ENCODE measurements around the gene PLEKHN1.
"Not testable (repeated sequence)": the region's sequence is repeated elsewhere in the genome, so short reads cannot be mapped to it uniquely, and the experiment has no call there.

Gene PLEKHN1

GRCh38 chr1:985126-985525 is 18.8 kb downstream of the PLEKHN1 start:
- no peaks in the 10 kb centered on the region for H3K9me3 ChIP-seq (ENCODE audit: control insufficient read depth in 2 of 2, low read length in 2 of 2)
- no peak overlapping the region for H3K4me3 ChIP-seq (ENCODE audit: low read length in 2 of 2)
- H3K36me3 ChIP-seq (ENCODE audit: control insufficient read depth in 2 of 2, insufficient read depth in 2 of 2, low read length in 2 of 2): no peaks in the 10 kb centered on the region
- peaks cover 2 to 7% of the 10 kb centered on the region in 2 donors for H3K27me3 ChIP-seq (ENCODE audit: control insufficient read depth in 1 of 2, insufficient read depth in 2 of 2, low read length in 2 of 2)
- H3K27ac ChIP-seq (ENCODE audit: low read length): no peak overlapping the region
- H3K4me1 ChIP-seq (ENCODE audit: control insufficient read depth, insufficient read depth, low read length): no peaks in the 10 kb centered on the region
- no peak overlapping the region for H3K9ac ChIP-seq (ENCODE audit: low read length in 2 of 2)

GRCh38 chr1:988061-988460 is 21.8 kb downstream of the PLEKHN1 start:
- H3K27ac ChIP-seq (ENCODE audit: low read length); H3K4me1 ChIP-seq (ENCODE audit: control insufficient read depth, insufficient read depth, low read length); H3K27me3 ChIP-seq (ENCODE audit: control insufficient read depth in 1 of 2, insufficient read depth in 2 of 2, low read length in 2 of 2); H3K4me3 ChIP-seq (ENCODE audit: low read length in 2 of 2); H3K9me3 ChIP-seq (ENCODE audit: control insufficient read depth in 2 of 2, low read length in 2 of 2); H3K36me3 ChIP-seq (ENCODE audit: control insufficient read depth in 2 of 2, insufficient read depth in 2 of 2, low read length in 2 of 2); H3K9ac ChIP-seq (ENCODE audit: low read length in 2 of 2): not testable (repeated sequence)

GRCh38 chr1:991275-991674 is 25.0 kb downstream of the PLEKHN1 start:
- not testable (repeated sequence) for H3K9me3 ChIP-seq (ENCODE audit: control insufficient read depth in 2 of 2, low read length in 2 of 2); H3K27ac ChIP-seq (ENCODE audit: low read length); H3K9ac ChIP-seq (ENCODE audit: low read length in 2 of 2); H3K4me3 ChIP-seq (ENCODE audit: low read length in 2 of 2); H3K27me3 ChIP-seq (ENCODE audit: control insufficient read depth in 1 of 2, insufficient read depth in 2 of 2, low read length in 2 of 2); H3K36me3 ChIP-seq (ENCODE audit: control insufficient read depth in 2 of 2, insufficient read depth in 2 of 2, low read length in 2 of 2); H3K4me1 ChIP-seq (ENCODE audit: control insufficient read depth, insufficient read depth, low read length)

- Histone ChIP-seq H3K9me3 (ENCODE audit: control insufficient read depth in 2 of 2, low read length in 2 of 2) (peaks cover 0 to 5% of the 10 kb centered on the region in 2 donors), H3K36me3 (ENCODE audit: control insufficient read depth in 2 of 2, insufficient read depth in 2 of 2, low read length in 2 of 2) (no peaks in the 10 kb centered on the region), H3K4me1 (ENCODE audit: control insufficient read depth, insufficient read depth, low read length) (no peaks in the 10 kb centered on the region), H3K9ac (ENCODE audit: low read length in 2 of 2) (no peak overlapping the region), H3K27ac (ENCODE audit: low read length) (no peak overlapping the region), H3K4me3 (ENCODE audit: low read length in 2 of 2) (no peak overlapping the region), H3K27me3 (ENCODE audit: control insufficient read depth in 1 of 2, insufficient read depth in 2 of 2, low read length in 2 of 2) (no peaks in the 10 kb centered on the region)
Measured at GRCh38 chr1:991895-992294, 25.6 kb downstream of the PLEKHN1 start.

- H3K4me3 ChIP-seq (ENCODE audit: low read length in 2 of 2): no peak overlapping the region
- no peak overlapping the region for H3K9ac ChIP-seq (ENCODE audit: low read length in 2 of 2)
- H3K27ac ChIP-seq (ENCODE audit: low read length): no peak overlapping the region
- H3K36me3 ChIP-seq (ENCODE audit: control insufficient read depth in 2 of 2, insufficient read depth in 2 of 2, low read length in 2 of 2): no peaks in the 10 kb centered on the region
- no peaks in the 10 kb centered on the region for H3K27me3 ChIP-seq (ENCODE audit: control insufficient read depth in 1 of 2, insufficient read depth in 2 of 2, low read length in 2 of 2)
- peaks cover 0 to 5% of the 10 kb centered on the region in 2 donors for H3K9me3 ChIP-seq (ENCODE audit: control insufficient read depth in 2 of 2, low read length in 2 of 2)
- peaks cover 3% of the 10 kb centered on the region for H3K4me1 ChIP-seq (ENCODE audit: control insufficient read depth, insufficient read depth, low read length)
Measured at GRCh38 chr1:992362-992761, 26.1 kb downstream of the PLEKHN1 start.

- peaks cover 13% of the 10 kb centered on the region for H3K4me1 ChIP-seq (ENCODE audit: control insufficient read depth, insufficient read depth, low read length)
- peaks cover 0 to 5% of the 10 kb centered on the region in 2 donors for H3K9me3 ChIP-seq (ENCODE audit: control insufficient read depth in 2 of 2, low read length in 2 of 2)
- no peaks in the 10 kb centered on the region for H3K36me3 ChIP-seq (ENCODE audit: control insufficient read depth in 2 of 2, insufficient read depth in 2 of 2, low read length in 2 of 2)
- H3K27ac ChIP-seq (ENCODE audit: low read length): no peak overlapping the region
- no peak overlapping the region for H3K9ac ChIP-seq (ENCODE audit: low read length in 2 of 2)
- no peak overlapping the region for H3K4me3 ChIP-seq (ENCODE audit: low read length in 2 of 2)
- H3K27me3 ChIP-seq (ENCODE audit: control insufficient read depth in 1 of 2, insufficient read depth in 2 of 2, low read length in 2 of 2): peaks cover 0 to 2% of the 10 kb centered on the region in 2 donors
Measured at GRCh38 chr1:993379-993995, 27.2 kb downstream of the PLEKHN1 start.

GRCh38 chr1:994546-994945 is 28.3 kb downstream of the PLEKHN1 start:
- not testable (repeated sequence) for H3K27ac ChIP-seq (ENCODE audit: low read length); H3K4me3 ChIP-seq (ENCODE audit: low read length in 2 of 2); H3K9ac ChIP-seq (ENCODE audit: low read length in 2 of 2); H3K36me3 ChIP-seq (ENCODE audit: control insufficient read depth in 2 of 2, insufficient read depth in 2 of 2, low read length in 2 of 2); H3K27me3 ChIP-seq (ENCODE audit: control insufficient read depth in 1 of 2, insufficient read depth in 2 of 2, low read length in 2 of 2); H3K9me3 ChIP-seq (ENCODE audit: control insufficient read depth in 2 of 2, low read length in 2 of 2)
- peaks cover 18% of the 10 kb centered on the region for H3K4me1 ChIP-seq (ENCODE audit: control insufficient read depth, insufficient read depth, low read length)

GRCh38 chr1:995665-996633 is 29.7 kb downstream of the PLEKHN1 start:
- Histone ChIP-seq H3K36me3 (ENCODE audit: control insufficient read depth in 2 of 2, insufficient read depth in 2 of 2, low read length in 2 of 2) (no peaks in the 10 kb centered on the region), H3K9me3 (ENCODE audit: control insufficient read depth in 2 of 2, low read length in 2 of 2) (peaks cover 0 to 5% of the 10 kb centered on the region in 2 donors), H3K4me1 (ENCODE audit: control insufficient read depth, insufficient read depth, low read length) (peaks cover 23% of the 10 kb centered on the region), H3K9ac (ENCODE audit: low read length in 2 of 2) (no peak overlapping the region), H3K27me3 (ENCODE audit: control insufficient read depth in 1 of 2, insufficient read depth in 2 of 2, low read length in 2 of 2) (peaks cover 2% of the 10 kb centered on the region in 2 donors), H3K4me3 (ENCODE audit: low read length in 2 of 2) (no peak overlapping the region), H3K27ac (ENCODE audit: low read length) (no peak overlapping the region)

GRCh38 chr1:996851-997712 is 30.8 kb downstream of the PLEKHN1 start:
- H3K4me1 ChIP-seq (ENCODE audit: control insufficient read depth, insufficient read depth, low read length): peaks cover 29% of the 10 kb centered on the region
- H3K4me3 ChIP-seq (ENCODE audit: low read length in 2 of 2): no peak overlapping the region
- peaks cover 0 to under 1% of the 10 kb centered on the region in 2 donors for H3K9me3 ChIP-seq (ENCODE audit: control insufficient read depth in 2 of 2, low read length in 2 of 2)
- H3K27me3 ChIP-seq (ENCODE audit: control insufficient read depth in 1 of 2, insufficient read depth in 2 of 2, low read length in 2 of 2): peaks cover 2% of the 10 kb centered on the region in 2 donors
- no peak overlapping the region for H3K27ac ChIP-seq (ENCODE audit: low read length)
- no peaks in the 10 kb centered on the region for H3K36me3 ChIP-seq (ENCODE audit: control insufficient read depth in 2 of 2, insufficient read depth in 2 of 2, low read length in 2 of 2)
- H3K9ac ChIP-seq (ENCODE audit: low read length in 2 of 2): no peak overlapping the region

GRCh38 chr1:997713-997992 is 31.4 kb downstream of the PLEKHN1 start:
- Histone ChIP-seq H3K4me1 (ENCODE audit: control insufficient read depth, insufficient read depth, low read length) (peaks cover 29% of the 10 kb centered on the region), H3K9ac (ENCODE audit: low read length in 2 of 2) (no peak overlapping the region), H3K4me3 (ENCODE audit: low read length in 2 of 2) (no peak overlapping the region), H3K27me3 (ENCODE audit: control insufficient read depth in 1 of 2, insufficient read depth in 2 of 2, low read length in 2 of 2) (peaks cover 2% of the 10 kb centered on the region in 2 donors), H3K9me3 (ENCODE audit: control insufficient read depth in 2 of 2, low read length in 2 of 2) (no peaks in the 10 kb centered on the region), H3K36me3 (ENCODE audit: control insufficient read depth in 2 of 2, insufficient read depth in 2 of 2, low read length in 2 of 2) (no peaks in the 10 kb centered on the region), H3K27ac (ENCODE audit: low read length) (no peak overlapping the region)
